Dendritic cell treated with granulocyte-macrophage colony-stimulating factor and Interleukin-4, amounts not matched to agents 40 ng/mL and 50 ng/mL, for 4 days (primary cell): ENCODE results near the gene NDUFB8.
"Not testable (repeated sequence)": the region's sequence is repeated elsewhere in the genome, so short reads cannot be mapped to it uniquely, and the experiment has no call there.

Experiments
- H3K27ac Mint-ChIP-seq: one replicate; pipeline ENCODE4 v1.8.0; 2022; ENCODE audit warnings: mild to moderate bottlenecking, mixed read lengths
- H3K27me3 Mint-ChIP-seq: one replicate; pipeline ENCODE4 v1.8.0; 2022; ENCODE audit warnings: mild to moderate bottlenecking, mixed read lengths
- H3K36me3 Mint-ChIP-seq: one replicate; pipeline ENCODE4 v1.8.0; 2022; ENCODE audit warnings: low read depth, mixed read lengths
- H3K4me1 Mint-ChIP-seq: one replicate; pipeline ENCODE4 v1.8.0; 2022; ENCODE audit warnings: low read depth, mixed read lengths
- H3K4me3 Mint-ChIP-seq: one replicate; pipeline ENCODE4 v1.8.0; 2022; ENCODE audit warnings: mild to moderate bottlenecking, moderate library complexity, mixed read lengths
- H3K9me3 Mint-ChIP-seq: one replicate; pipeline ENCODE4 v1.8.0; 2022; ENCODE audit warnings: mixed read lengths
- intact Hi-C: fragments of 100-400 bp; cut with micrococcal nuclease; formaldehyde crosslinking; loops from one replicate; pipeline ENCODE4 v1.15.0; 2022

The NDUFB8 gene

DNA sequence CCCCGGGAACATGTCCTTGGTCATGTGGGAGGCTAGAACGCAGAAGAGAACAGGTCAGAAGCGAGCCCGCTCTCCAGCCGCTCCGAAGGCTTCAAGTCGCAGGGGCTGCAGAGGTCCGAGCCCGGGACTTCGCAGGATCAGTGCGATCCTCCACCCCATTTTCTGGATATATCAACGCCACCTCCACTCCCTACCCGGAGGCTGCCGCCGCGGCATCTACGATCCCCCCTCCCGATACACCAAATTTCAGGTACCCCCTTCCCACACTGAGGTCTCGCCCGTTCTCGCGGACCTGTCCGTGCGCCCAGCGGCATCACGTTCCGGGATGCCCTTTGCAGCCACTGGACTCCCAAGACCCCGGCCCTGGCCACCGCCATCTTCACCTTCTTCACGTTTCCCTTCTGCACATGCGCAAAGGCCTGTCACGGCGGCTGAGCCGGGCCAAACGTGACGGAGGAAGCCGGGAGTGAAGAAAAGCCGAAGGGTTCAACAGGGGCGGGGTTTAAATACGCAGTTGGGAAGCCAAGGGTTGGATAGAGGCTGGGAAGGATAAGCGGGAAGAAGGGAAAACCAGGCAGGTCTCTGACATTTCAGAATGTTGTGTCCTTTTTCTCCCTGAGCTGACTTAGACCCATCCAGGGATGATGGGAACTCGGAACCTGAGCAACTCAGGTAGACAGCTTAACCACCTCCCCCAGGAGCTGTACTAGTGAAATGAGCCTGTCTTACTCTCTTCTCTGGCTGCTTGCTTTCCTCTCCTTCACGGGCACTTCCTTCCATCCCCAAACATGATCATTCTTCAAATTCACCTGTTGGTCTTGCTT lies at the start of gene NDUFB8:
TSS of gene NDUFB8 (minus strand) at position 397 of the 824 bp plus-strand sequence. CDS start at position 377, 20 bp downstream.
- Mint-ChIP-seq H3K4me3 (peak within 1 kb of the TSS; percentile 100), H3K27ac (peak within 1 kb of the TSS; percentile 94), H3K36me3 (peaks cover 45% of the 10 kb centered on the region), H3K9me3 (no peaks in the 10 kb centered on the region), H3K4me1 (peaks cover 12% of the 10 kb centered on the region), H3K27me3 (no peaks in the 10 kb centered on the region)
- intact Hi-C loops, result loop anchor here (10.0 kb wide), 1 partner anchor 385 kb away; the partner anchor contains the start of gene SLF2

DNA sequence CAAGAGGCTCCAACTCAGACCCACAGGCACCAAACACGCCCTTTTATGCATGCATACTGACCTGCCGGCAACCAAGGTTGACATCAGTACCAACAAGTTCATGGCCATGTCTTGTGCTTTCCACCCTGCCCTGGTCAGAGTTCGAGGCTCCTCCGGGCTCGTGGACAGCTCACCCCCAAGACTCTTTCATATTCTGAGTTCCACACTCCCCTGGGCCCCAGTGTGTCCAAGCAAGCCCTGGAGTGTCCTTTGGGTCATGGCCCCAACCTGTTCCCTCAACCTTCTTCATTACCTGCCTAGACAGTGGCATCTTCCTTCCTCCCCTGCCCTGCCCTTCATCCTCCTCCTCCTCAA lies 46.6 kb upstream of the NDUFB8 start:
- H3K9me3 Mint-ChIP-seq, result no peaks in the 10 kb centered on the region
- H3K27me3 Mint-ChIP-seq, result peaks cover 58% of the 10 kb centered on the region
- intact Hi-C loops, result no loop called here
- no peak overlapping the region for H3K27ac Mint-ChIP-seq
- H3K4me1 Mint-ChIP-seq, result no peaks in the 10 kb centered on the region
- H3K36me3 Mint-ChIP-seq, result no peaks in the 10 kb centered on the region
- H3K4me3 Mint-ChIP-seq, result no peak overlapping the region

DNA sequence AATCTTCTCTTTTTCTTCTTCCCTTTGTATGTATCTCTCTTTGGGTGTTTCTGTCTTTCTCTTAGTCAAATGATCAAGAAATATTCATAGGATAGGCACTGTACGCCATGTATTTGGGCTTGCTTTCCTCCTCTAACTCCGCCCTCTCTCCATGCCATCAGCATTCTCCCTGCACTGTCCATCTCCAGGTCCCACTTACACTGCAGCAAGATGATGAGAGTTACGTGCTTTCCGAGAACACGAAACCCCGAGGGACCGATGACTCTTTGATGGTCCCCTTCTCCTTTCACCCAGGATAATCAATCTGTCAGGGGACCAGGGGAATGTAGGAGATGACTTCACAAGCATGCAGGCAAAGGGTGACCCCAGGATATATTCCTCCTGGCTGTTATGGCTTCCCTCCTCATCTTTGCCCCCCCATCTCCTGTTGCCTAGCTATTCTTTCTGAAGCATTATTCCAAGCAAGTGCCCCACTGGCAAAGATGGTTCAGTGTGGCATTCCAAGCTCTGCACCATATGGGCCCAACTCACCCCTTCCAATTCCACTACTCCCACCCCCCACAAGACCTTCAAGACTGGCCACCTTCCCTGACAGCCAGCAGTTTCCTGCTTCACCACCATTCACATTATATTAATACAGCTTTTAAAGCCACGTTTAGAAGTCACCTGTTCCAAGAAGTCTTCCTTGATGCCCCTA lies 46.1 kb upstream of the NDUFB8 start:
- Mint-ChIP-seq H3K27ac (no peak overlapping the region), H3K9me3 (no peaks in the 10 kb centered on the region), H3K4me3 (no peak overlapping the region), H3K36me3 (no peaks in the 10 kb centered on the region), H3K27me3 (peaks cover 56% of the 10 kb centered on the region), H3K4me1 (no peaks in the 10 kb centered on the region)
- intact Hi-C loops, result no loop called here

DNA sequence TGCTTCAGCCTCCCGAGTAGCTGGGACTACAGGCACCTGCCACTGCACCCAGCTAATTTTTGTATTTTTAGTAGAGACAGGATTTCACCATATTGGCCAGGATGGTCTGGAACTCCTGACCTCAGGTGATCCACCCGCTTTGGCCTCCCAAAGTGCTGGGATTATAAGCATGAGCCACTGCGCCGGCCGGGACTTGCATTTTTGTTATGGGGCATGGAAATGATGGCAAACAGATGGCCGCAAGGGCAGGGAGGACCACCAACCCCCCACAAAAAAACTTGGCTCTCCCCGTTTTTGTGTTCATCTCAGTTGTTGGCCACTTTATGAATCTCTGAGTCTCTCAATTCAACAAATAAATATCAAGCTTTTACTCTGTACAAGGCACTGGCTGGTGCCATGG lies 45.5 kb upstream of the NDUFB8 start:
- H3K9me3 Mint-ChIP-seq, intact Hi-C loops, H3K36me3 Mint-ChIP-seq, H3K4me3 Mint-ChIP-seq, H3K4me1 Mint-ChIP-seq, H3K27ac Mint-ChIP-seq: not testable (repeated sequence)
- H3K27me3 Mint-ChIP-seq, result peaks cover 56% of the 10 kb centered on the region

DNA sequence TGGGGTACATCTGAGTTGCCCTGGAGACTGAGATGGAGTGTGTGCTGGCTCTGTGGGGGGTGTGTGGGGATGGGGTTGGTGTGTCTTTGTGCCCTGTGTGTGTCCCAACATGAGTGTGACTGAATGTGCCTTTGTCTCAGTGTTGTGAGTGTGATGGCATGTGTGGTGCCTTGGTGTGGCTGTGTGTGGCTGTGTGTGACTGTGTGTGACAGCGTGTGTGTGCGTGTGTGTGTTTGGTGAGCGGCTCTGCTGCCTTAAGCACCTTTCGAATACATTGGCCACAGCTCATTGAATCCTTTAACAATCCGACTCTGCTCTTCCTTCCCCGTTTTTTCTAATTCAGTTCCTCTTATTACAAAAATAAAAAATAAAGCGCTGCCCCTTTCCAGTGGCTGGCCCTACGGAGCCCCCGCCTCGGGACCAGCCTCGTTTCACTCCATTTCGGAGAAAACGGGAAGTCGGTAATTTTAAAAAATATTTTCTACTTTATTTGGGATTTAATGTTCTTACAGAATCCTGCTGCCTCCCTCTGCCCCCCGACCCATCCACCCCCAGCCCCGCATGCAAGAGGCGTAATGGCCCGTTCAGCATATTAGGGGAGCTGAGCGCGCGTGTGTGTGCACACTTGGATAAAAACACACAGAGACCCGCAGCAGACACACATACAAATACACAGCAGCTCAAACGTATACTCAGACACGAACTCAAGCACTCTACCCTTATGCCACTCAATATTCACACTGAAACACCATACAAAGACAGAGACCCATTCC lies 41.6 kb upstream of the NDUFB8 start:
- Mint-ChIP-seq H3K36me3 (no peaks in the 10 kb centered on the region), H3K27me3 (peaks cover 29% of the 10 kb centered on the region), H3K27ac (no peak overlapping the region), H3K9me3 (no peaks in the 10 kb centered on the region), H3K4me1 (no peaks in the 10 kb centered on the region), H3K4me3 (no peak overlapping the region)
- intact Hi-C loops, result no loop called here

DNA sequence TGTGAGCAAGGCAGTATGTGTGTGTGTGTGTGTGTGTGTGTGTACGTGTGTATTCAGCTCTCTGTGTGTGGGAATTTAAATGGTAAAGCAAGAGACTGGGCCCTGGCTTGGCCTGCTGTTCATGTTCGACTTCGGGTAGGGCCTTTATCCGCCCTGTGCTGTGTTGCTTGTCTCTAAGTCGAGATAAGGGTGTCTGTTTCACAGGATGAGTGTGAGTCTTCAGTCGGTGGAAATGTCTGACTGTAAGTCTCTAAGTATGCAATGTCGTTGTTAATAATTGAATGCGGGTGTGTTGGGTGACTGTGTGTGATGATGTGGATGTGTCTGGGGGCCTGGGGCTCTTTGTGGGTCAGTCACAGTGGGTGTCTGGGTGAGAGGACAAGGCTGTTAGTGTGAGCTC lies 40.8 kb upstream of the NDUFB8 start:
- Mint-ChIP-seq H3K27me3 (peaks cover 23% of the 10 kb centered on the region), H3K4me1 (no peaks in the 10 kb centered on the region), H3K9me3 (no peaks in the 10 kb centered on the region), H3K27ac (no peak overlapping the region), H3K36me3 (no peaks in the 10 kb centered on the region), H3K4me3 (no peak overlapping the region)
- intact Hi-C loops, result no loop called here

DNA sequence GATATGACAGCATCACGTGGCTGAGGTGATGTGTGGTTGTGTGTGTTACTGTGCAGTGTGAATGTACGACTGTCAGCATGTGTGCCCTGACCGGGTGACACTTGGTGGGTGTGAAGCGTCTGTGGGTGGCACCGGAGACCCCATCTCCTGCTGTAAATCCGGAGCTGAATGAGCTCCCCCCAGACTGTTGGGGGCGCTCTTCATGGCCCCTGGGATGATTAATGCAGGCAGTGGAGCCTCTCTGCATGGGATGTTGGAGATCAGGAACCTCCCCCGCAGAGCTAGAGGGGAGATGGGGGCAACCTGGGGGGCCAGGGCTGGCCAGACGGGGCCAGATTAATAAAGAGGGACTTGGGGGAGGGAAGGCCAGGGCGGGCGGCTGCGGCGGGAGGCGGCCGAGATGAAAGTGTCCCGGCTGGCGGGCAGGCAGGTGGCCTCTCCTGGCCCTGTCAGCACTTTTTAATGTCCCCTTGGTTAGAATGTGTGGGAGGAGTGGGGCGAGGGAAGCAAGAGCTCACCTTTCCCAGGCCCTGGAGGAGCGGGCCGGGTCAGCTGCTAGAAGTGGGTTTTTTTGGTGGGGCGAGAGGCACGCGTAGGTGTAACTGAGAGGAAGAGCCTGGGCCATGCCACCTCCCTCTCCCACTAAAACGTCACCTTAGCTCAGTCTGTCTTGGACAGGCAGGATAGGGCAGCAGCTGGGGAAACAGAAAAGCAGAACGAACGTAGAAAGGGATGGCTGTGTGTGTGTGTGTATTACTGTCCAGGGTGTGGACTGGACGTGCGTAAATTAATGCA lies 40.2 kb upstream of the NDUFB8 start:
- Mint-ChIP-seq H3K27me3 (peaks cover 25% of the 10 kb centered on the region), H3K27ac (no peak overlapping the region), H3K36me3 (no peaks in the 10 kb centered on the region), H3K4me3 (no peak overlapping the region), H3K4me1 (no peaks in the 10 kb centered on the region), H3K9me3 (no peaks in the 10 kb centered on the region)
- intact Hi-C loops, result no loop called here

DNA sequence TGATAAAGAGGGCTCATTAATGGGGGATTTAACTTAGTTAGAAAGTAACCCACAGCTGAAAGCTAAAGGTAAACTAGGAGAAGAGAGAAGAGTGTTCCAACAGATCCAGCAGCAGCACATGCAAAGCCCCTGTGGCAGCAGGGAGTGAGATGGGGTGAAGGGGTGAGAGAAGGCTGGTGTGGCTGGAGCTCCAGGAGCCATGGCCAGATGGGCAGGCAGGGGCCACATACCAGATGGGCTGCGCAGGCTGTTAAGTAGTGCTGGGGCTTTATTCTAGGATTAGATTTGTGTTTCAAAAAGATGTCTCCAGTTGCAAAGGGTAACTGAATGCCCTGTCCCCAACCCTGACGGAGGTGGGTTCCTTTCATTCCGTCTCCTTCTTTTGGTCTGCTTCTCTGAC lies 39.2 kb upstream of the NDUFB8 start:
- intact Hi-C loops, result no loop called here
- Mint-ChIP-seq H3K9me3 (no peaks in the 10 kb centered on the region), H3K27ac (no peak overlapping the region), H3K4me3 (no peak overlapping the region), H3K4me1 (no peaks in the 10 kb centered on the region), H3K36me3 (no peaks in the 10 kb centered on the region), H3K27me3 (peaks cover 26% of the 10 kb centered on the region)

DNA sequence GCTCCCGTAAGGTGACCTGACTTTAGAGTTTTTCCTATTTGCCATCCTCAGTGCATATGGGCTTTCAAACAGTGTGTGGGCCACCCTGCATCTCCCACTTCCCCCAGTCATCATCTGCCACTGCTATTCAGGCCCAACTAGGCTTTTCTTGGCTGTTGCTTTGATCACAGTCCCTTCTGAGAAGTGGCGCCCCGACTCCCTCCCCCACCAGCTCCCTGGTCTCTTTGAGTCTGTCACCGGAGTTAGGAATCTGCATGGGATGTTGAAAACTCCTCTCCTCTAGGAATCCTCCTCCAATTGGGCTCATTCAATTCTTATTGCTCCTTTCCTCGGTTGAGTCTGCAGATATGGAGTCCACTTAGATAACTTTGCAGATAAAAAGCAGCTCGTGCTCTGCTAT lies 38.2 kb upstream of the NDUFB8 start:
- intact Hi-C loops, result no loop called here
- H3K27me3 Mint-ChIP-seq, result peaks cover 30% of the 10 kb centered on the region
- H3K36me3 Mint-ChIP-seq, result no peaks in the 10 kb centered on the region
- peaks cover 4% of the 10 kb centered on the region for H3K4me1 Mint-ChIP-seq
- no peak overlapping the region for H3K4me3 Mint-ChIP-seq
- H3K9me3 Mint-ChIP-seq, result no peaks in the 10 kb centered on the region
- H3K27ac Mint-ChIP-seq, result no peak overlapping the region

DNA sequence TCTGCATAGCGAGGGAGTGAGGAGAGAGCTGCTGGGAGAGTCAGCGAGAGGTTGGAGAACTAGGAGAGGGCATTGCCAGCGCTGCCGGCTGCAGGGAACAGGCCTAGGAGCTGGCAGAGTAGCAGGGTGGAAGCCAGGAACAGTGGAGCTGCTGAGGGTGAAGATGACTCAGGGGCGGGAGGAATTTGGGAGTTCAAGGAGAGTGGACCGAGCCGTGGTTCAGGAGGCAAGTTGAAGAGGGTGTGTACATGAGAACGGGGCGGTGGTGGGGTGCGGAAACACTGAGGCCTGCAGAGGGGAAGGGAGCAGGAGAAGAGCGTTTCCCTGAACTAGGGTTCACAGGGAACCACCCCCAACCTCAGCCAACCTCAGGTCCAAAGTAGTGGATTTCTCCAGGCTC lies 37.6 kb upstream of the NDUFB8 start:
- no peak overlapping the region for H3K4me3 Mint-ChIP-seq
- H3K27ac Mint-ChIP-seq, result no peak overlapping the region

DNA sequence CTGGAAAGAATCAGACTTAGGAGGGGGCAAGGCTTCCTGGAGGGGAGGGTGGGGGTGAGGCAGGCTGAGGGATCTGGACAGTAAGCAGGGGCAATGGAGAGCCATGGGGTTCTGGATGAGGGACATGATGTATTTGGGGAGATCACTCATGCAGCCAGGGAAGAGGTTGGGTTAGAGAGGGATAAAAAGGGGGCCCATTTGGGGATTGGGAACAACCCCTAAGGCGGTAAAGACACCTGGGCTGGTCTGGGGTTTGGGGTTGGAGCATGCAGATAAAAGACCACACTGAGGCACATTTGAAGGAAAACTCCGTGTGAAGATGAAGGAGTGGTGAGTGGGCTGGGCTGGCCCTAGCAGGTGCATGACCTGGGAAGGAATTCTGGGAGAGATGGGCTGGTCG lies 36.9 kb upstream of the NDUFB8 start:
- Mint-ChIP-seq H3K4me3 (no peak overlapping the region), H3K4me1 (peaks cover 14% of the 10 kb centered on the region), H3K27ac (no peak overlapping the region), H3K9me3 (no peaks in the 10 kb centered on the region), H3K36me3 (no peaks in the 10 kb centered on the region), H3K27me3 (peaks cover 39% of the 10 kb centered on the region)
- intact Hi-C loops, result no loop called here

More for the DNA sequence above, 37.6 kb upstream of the NDUFB8 start:
- peaks cover 7% of the 10 kb centered on the region for H3K4me1 Mint-ChIP-seq
- H3K27me3 Mint-ChIP-seq, result peaks cover 32% of the 10 kb centered on the region
- no peaks in the 10 kb centered on the region for H3K36me3 Mint-ChIP-seq
- intact Hi-C loops, result no loop called here
- no peaks in the 10 kb centered on the region for H3K9me3 Mint-ChIP-seq

DNA sequence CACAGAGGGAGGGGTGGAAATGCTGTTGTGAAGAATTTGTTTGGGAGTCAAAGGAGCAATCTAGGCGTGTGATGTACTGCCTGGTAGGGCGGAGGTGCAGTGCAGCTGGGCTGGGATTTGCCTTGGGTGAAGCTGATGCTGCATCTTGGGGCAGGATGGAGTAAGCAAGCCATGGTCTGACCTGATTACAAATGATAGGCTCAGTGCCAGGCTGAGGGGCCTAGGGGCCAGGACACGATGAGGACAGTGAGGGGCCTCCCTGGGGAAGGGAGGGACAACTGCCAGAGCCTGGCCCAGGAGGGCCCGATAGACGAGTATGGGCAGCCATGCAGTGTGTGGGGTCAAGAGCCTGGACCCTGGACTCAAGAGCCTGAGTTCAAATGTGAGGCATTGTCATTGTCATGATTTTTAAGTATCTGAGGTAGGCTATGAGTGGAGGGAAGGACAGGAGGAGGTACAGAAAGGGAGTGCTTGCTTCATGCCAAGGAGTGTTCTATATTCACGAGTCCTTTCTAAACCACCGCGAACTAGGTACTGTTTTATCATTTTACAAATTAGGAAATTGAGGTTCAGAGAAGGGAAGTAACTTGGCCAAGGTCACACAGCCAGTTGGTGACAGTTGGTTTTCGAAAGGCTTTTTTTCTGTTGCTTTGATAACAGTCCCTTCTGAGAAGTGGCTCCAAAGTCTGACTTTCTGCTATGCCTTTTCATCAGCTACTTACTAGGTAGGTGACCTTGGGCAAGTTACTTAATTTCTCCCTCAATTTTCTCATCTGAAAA lies 35.7 kb upstream of the NDUFB8 start:
- Mint-ChIP-seq H3K36me3 (peaks cover 4% of the 10 kb centered on the region), H3K27me3 (peaks cover 49% of the 10 kb centered on the region), H3K9me3 (no peaks in the 10 kb centered on the region), H3K4me3 (no peak overlapping the region), H3K4me1 (peaks cover 17% of the 10 kb centered on the region), H3K27ac (no peak overlapping the region)
- intact Hi-C loops, result no loop called here
